Loucy (cell line): ENCODE results near the gene KDM7A.

Source experiments
- EZH2phosphoT487 ChIP-seq: fragments of 200-600 bp; IDR thresholded peaks from 2 replicates; pipeline ENCODE4 v1.6.1; 2018; ENCODE audit warnings: antibody characterized with exemption, mild to moderate bottlenecking, moderate library complexity, borderline replicate concordance
- TF ChIP-seq, protein P1 (sequence below): fragments of 200-600 bp; sonication (generic); conservative IDR thresholded peaks from 2 replicates; pipeline ENCODE4 v1.5.1; 2014; ENCODE audit warnings: mild to moderate bottlenecking, antibody characterized with exemption, low read length

- TF ChIP-seq, protein P1, sequence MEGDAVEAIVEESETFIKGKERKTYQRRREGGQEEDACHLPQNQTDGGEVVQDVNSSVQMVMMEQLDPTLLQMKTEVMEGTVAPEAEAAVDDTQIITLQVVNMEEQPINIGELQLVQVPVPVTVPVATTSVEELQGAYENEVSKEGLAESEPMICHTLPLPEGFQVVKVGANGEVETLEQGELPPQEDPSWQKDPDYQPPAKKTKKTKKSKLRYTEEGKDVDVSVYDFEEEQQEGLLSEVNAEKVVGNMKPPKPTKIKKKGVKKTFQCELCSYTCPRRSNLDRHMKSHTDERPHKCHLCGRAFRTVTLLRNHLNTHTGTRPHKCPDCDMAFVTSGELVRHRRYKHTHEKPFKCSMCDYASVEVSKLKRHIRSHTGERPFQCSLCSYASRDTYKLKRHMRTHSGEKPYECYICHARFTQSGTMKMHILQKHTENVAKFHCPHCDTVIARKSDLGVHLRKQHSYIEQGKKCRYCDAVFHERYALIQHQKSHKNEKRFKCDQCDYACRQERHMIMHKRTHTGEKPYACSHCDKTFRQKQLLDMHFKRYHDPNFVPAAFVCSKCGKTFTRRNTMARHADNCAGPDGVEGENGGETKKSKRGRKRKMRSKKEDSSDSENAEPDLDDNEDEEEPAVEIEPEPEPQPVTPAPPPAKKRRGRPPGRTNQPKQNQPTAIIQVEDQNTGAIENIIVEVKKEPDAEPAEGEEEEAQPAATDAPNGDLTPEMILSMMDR: no peak
- no peak for TF ChIP-seq EZH2phosphoT487
These were observed 34.8 kb downstream of the KDM7A start for GRCh38 chr7:140142031-140142430.
